SU-DHL-6 (cell line): ENCODE results near the gene NANS.

Source experiments
- H2AFZ ChIP-seq: fragments of 200-600 bp; sonication (generic); 2 replicates; pipeline ENCODE4 v1.6.1; 2014; ENCODE audit warnings: low read depth, mild to moderate bottlenecking, moderate library complexity, mixed read lengths, antibody characterized with exemption, low read length; ENCODE audit not compliant: severe bottlenecking
- H3F3A ChIP-seq: fragments of 200-600 bp; shearing (Covaris generic); 2 replicates; pipeline ENCODE4 v1.6.0; 2016; ENCODE audit warnings: antibody characterized with exemption, mild to moderate bottlenecking; ENCODE audit not compliant: insufficient read depth
- H3K27ac ChIP-seq: fragments of 200-600 bp; sonication (generic); 2 replicates; pipeline ENCODE4 v1.5.1; 2016; ENCODE audit warnings: low read depth, mild to moderate bottlenecking, low read length, moderate library complexity, mixed read lengths
- H3K27me3 ChIP-seq: fragments of 200-600 bp; sonication (generic), shearing (Covaris generic); 2 replicates; pipeline ENCODE4 v1.6.0; 2014; ENCODE audit warnings: mild to moderate bottlenecking, low read length
- H3K36me3 ChIP-seq: fragments of 200-600 bp; sonication (generic); 2 replicates; pipeline ENCODE4 v1.6.1; 2014; ENCODE audit warnings: mild to moderate bottlenecking, low read length, mixed read lengths
- H3K4me2 ChIP-seq: fragments of 300-600, 200-600 bp; shearing (Covaris generic), sonication (generic); 2 replicates; pipeline ENCODE4 v1.6.0; 2014; ENCODE audit warnings: low read length, low read depth, mild to moderate bottlenecking; ENCODE audit not compliant: poor library complexity, severe bottlenecking
- H3K4me3 ChIP-seq: fragments of 200-600 bp; sonication (generic); 2 replicates; pipeline ENCODE4 v1.5.1; 2014; ENCODE audit warnings: antibody characterized with exemption, low read length, mild to moderate bottlenecking, mixed read lengths; ENCODE audit not compliant: insufficient read depth, poor library complexity, severe bottlenecking
- H3K79me2 ChIP-seq: fragments of 200-600 bp; sonication (generic); 2 replicates; pipeline ENCODE4 v1.6.1; 2014; ENCODE audit warnings: mild to moderate bottlenecking, low read length, moderate library complexity; ENCODE audit not compliant: insufficient read depth
- H3K9ac ChIP-seq: fragments of 200-600 bp; sonication (generic); 2 replicates; pipeline ENCODE4 v1.7.0; 2014; ENCODE audit warnings: mild to moderate bottlenecking, low read length
- H3K9me2 ChIP-seq: fragments of 200-600 bp; sonication (generic); replicated peaks from 2 replicates; pipeline ENCODE4 v1.6.1; 2014; ENCODE audit warnings: low read length; ENCODE audit not compliant: insufficient read depth
- H3K9me3 ChIP-seq: fragments of 200-600 bp; sonication (generic); 2 replicates; pipeline ENCODE4 v1.6.1; 2014; ENCODE audit warnings: low read length, mixed read lengths; ENCODE audit not compliant: insufficient read depth
- H4K20me1 ChIP-seq: fragments of 200-600 bp; sonication (generic); 2 replicates; pipeline ENCODE4 v1.6.1; 2014; ENCODE audit warnings: low read depth, mild to moderate bottlenecking, antibody characterized with exemption, low read length, moderate library complexity, mixed read lengths
- EZH2phosphoT487 ChIP-seq: fragments of 200-600 bp; sonication (generic), shearing (Covaris generic); conservative IDR thresholded peaks from 2 replicates; pipeline ENCODE4 v1.6.1; 2018; ENCODE audit warnings: mild to moderate bottlenecking, antibody characterized with exemption, low read length, moderate library complexity, mixed read lengths
- TF ChIP-seq, protein P1 (sequence below): fragments of 200-600 bp; sonication (generic); IDR thresholded peaks from one replicate; pipeline ENCODE4 v1.5.1; 2017; ENCODE audit warnings: antibody characterized with exemption, mild to moderate bottlenecking, low read length, moderate library complexity; ENCODE audit not compliant: insufficient read depth, poor library complexity, severe bottlenecking

Gene NANS

GRCh38 chr9:98011122-98011521 is 45.4 kb upstream of the NANS start:
- Histone ChIP-seq H3K9me2 (no peaks in the 10 kb centered on the region), H3K36me3 (peaks cover 71% of the 10 kb centered on the region), H3K27ac (no peak overlapping the region), H3K4me3 (no peak overlapping the region), H3K27me3 (no peaks in the 10 kb centered on the region), H3F3A (peaks cover 23% of the 10 kb centered on the region; the same call in 1 of the 2 replicates), H3K79me2 (peaks cover 45% of the 10 kb centered on the region), H2AFZ (no peak overlapping the region), H3K4me2 (no peak overlapping the region), H3K9me3 (no peaks in the 10 kb centered on the region), H4K20me1 (peaks cover 18% of the 10 kb centered on the region), H3K9ac (no peak overlapping the region)
- TF ChIP-seq, protein P1, sequence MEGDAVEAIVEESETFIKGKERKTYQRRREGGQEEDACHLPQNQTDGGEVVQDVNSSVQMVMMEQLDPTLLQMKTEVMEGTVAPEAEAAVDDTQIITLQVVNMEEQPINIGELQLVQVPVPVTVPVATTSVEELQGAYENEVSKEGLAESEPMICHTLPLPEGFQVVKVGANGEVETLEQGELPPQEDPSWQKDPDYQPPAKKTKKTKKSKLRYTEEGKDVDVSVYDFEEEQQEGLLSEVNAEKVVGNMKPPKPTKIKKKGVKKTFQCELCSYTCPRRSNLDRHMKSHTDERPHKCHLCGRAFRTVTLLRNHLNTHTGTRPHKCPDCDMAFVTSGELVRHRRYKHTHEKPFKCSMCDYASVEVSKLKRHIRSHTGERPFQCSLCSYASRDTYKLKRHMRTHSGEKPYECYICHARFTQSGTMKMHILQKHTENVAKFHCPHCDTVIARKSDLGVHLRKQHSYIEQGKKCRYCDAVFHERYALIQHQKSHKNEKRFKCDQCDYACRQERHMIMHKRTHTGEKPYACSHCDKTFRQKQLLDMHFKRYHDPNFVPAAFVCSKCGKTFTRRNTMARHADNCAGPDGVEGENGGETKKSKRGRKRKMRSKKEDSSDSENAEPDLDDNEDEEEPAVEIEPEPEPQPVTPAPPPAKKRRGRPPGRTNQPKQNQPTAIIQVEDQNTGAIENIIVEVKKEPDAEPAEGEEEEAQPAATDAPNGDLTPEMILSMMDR: no peak
- TF ChIP-seq EZH2phosphoT487: no peak

GRCh38 chr9:98016137-98016680 is 40.3 kb upstream of the NANS start:
- no peak overlapping the region for H2AFZ ChIP-seq
- no peak overlapping the region for H3K27ac ChIP-seq
- peaks cover 49% of the 10 kb centered on the region for H3K36me3 ChIP-seq
- H3K27me3 ChIP-seq: no peaks in the 10 kb centered on the region
- no peak overlapping the region for H3K4me2 ChIP-seq
- H3K9me3 ChIP-seq: no peaks in the 10 kb centered on the region
- H3K9ac ChIP-seq: no peak overlapping the region
- TF ChIP-seq, protein P1: no peak
- TF ChIP-seq EZH2phosphoT487: no peak
- no peak overlapping the region for H3K4me3 ChIP-seq
- peaks cover 4% of the 10 kb centered on the region; the same call in 1 of the 2 replicates for H3K79me2 ChIP-seq
- H3K9me2 ChIP-seq: no peaks in the 10 kb centered on the region
- peaks cover 31% of the 10 kb centered on the region for H3F3A ChIP-seq
- 0 out of 2 replicates have a peak, but pooled peaks cover 12% of the 10 kb centered on the region for H4K20me1 ChIP-seq

- TF ChIP-seq, protein P1: no peak
- TF ChIP-seq EZH2phosphoT487: no peak
- Histone ChIP-seq H3K9me3 (no peaks in the 10 kb centered on the region), H3K4me2 (no peak overlapping the region), H3F3A (peaks cover 28% of the 10 kb centered on the region), H3K36me3 (peaks cover 38% of the 10 kb centered on the region), H3K9ac (no peak overlapping the region), H4K20me1 (0 out of 2 replicates have a peak, but pooled peaks cover 6% of the 10 kb centered on the region), H3K79me2 (no peaks in the 10 kb centered on the region), H3K9me2 (no peaks in the 10 kb centered on the region), H3K4me3 (no peak overlapping the region), H2AFZ (no peak overlapping the region), H3K27me3 (no peaks in the 10 kb centered on the region), H3K27ac (no peak overlapping the region)
Observed at GRCh38 chr9:98017306-98017705, 39.2 kb upstream of the NANS start.
